AG10803 (cell line): Measurements from ENCODE around the gene VPS8.

Source experiments
- DNase-seq: peaks from one replicate; pipeline ENCODE4 v3.0.0; 2010; ENCODE audit warnings: low read depth
- H3K4me3 ChIP-seq: 2 replicates; pipeline ENCODE4 v1.5.1; 2011; ENCODE audit warnings: mild to moderate bottlenecking, low read length, control low read depth
- CTCF ChIP-seq: conservative IDR thresholded peaks from 2 replicates; pipeline ENCODE4 v1.5.1; 2011; ENCODE audit warnings: mild to moderate bottlenecking, low read length, control low read depth, inconsistent platforms

Gene VPS8

GRCh38 chr3:184811663-184811998 is 335 bp upstream of the VPS8 start:
- H3K4me3 ChIP-seq = peak overlapping the region; percentile 25; the same call in 1 of the 2 replicates
- DNase-seq = no peak
- no peak for TF ChIP-seq CTCF

GRCh38 chr3:184812662-184813042 is 686 bp downstream of the VPS8 start:
- TF ChIP-seq CTCF = no peak
- H3K4me3 ChIP-seq = peak overlapping the region; percentile 85
- no peak for DNase-seq

GRCh38 chr3:184813357-184813756 is 1.4 kb downstream of the VPS8 start:
- DNase-seq = no peak
- TF ChIP-seq CTCF = no peak
- H3K4me3 ChIP-seq = peak overlapping the region; percentile 85

GRCh38 chr3:184814214-184814613 is 2.2 kb downstream of the VPS8 start:
- H3K4me3 ChIP-seq = no peak overlapping the region
- no peak for DNase-seq
- no peak for TF ChIP-seq CTCF

GRCh38 chr3:184815046-184815930 is 3.3 kb downstream of the VPS8 start:
- TF ChIP-seq CTCF = no peak
- peak; percentile 53 for DNase-seq
- no peak overlapping the region for H3K4me3 ChIP-seq

GRCh38 chr3:184816614-184817013 is 4.6 kb downstream of the VPS8 start:
- no peak for TF ChIP-seq CTCF
- no peak for DNase-seq
- H3K4me3 ChIP-seq = no peak overlapping the region

GRCh38 chr3:184820525-184820924 is 8.6 kb downstream of the VPS8 start:
- H3K4me3 ChIP-seq = no peak overlapping the region
- DNase-seq = no peak
- TF ChIP-seq CTCF = no peak
